GM19452 (cell line): ENCODE results near the gene GFAP.
"Not testable (repeated sequence)": the region's sequence is repeated elsewhere in the genome, so short reads cannot be mapped to it uniquely, and the experiment has no call there.

Experiments
- ATAC-seq: cut with Tn5 transposase; IDR thresholded peaks from one replicate; pipeline ENCODE4 v1.9.1; 2021; ENCODE audit not compliant: unreplicated experiment

The GFAP gene

DNA sequence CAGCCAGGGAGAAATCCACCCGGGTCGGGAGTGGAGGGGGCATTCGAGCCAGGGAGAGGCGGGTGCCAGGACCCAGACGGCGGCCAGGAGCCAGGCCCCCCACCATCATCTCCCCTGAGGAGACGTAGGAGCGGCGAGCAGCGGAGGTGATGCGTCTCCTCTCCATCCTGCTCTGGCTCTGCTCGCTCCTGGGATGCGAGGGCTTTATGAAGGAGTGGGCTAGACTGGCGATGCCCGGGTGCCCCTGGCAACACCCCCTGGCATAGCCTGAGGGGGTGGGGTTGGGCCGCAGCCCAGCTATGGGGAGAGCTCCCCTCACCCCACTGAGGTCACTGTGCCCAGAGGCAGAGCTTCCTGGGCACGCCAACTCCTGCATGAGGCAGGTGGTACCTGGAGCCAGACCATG, at the start of gene GFAP:
Gene GFAP, minus strand, starts transcription at position 180 of the 406 bp plus-strand sequence. Its CDS starts 14 bp downstream, at position 166.
- ATAC-seq, result no peak

DNA sequence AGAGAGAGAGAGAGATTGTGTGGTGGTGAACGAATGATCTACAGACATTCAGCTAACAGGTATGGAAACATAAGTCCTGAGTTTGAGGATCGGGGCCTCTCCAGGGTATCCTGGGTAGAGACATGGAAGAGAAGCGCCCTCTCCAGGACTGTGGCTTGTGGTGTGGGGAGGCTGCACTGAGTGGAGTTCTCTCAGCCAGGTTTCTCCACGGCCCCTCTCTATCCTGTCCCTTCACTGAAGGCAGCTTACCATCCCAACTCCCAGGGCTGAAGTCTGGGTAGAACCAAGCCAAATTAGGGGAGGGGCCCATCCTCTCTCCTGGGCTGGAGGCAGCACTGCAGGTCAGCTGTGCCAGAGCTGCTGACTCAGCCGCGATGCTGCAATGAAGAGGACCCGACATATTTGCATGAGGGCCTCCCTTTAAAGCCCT, 46.6 kb upstream of the GFAP start:
- ATAC-seq, result no peak

DNA sequence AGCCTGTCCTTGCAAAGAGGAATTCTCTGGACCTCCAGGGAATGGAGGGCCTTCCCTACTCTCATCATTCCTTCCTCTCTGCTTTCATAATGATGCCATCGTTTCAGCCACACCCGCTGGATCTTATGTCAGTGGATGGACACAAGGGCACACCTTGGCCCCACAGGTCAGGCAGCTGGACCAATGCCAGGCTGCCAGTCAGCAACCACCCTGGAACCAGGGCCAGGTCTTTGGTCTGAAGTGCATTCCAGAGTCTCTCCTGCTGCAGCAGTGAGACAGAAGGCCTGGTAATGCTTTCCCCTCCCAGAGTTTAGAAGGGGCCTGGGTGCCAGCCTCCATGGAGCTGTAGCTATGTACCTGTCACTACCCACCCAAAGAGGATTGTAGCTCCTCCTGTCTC, 45.4 kb upstream of the GFAP start:
- ATAC-seq, result no peak

DNA sequence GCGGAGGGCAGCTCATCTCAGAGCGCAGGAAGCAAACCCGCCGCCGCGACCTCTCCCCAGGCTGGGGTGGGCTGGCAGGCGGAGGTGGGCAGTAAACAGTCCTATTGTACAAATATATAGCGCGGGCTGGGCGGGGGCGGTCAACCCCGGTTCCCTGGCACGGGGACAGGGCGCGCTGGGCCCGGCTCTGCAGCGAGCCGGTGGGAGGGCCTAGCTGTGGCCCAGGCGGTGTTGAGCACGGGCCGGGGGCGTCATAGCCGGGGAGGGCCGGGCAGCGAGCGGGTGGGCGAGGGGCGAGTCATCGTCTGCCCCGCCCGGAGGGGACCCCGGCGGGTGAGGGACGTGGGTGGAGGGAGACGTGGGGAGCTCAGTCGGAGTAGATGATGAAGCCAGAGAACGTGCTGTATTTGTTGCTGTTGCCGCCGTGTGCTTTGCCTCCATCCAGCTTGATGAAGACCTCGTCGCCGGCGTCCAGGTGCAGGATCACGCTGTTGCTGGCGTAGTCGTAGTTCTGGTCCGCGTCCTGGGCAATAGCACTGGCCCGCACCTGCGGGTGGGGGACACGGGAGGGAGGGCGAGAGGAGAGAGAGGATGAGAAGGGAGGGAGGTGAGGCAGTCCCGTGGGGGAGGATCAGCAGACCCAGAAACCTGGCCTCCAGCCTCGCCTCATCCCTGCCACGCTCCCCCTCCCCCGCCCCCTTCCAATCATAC, 44.7 kb upstream of the GFAP start:
- no peak for ATAC-seq

DNA sequence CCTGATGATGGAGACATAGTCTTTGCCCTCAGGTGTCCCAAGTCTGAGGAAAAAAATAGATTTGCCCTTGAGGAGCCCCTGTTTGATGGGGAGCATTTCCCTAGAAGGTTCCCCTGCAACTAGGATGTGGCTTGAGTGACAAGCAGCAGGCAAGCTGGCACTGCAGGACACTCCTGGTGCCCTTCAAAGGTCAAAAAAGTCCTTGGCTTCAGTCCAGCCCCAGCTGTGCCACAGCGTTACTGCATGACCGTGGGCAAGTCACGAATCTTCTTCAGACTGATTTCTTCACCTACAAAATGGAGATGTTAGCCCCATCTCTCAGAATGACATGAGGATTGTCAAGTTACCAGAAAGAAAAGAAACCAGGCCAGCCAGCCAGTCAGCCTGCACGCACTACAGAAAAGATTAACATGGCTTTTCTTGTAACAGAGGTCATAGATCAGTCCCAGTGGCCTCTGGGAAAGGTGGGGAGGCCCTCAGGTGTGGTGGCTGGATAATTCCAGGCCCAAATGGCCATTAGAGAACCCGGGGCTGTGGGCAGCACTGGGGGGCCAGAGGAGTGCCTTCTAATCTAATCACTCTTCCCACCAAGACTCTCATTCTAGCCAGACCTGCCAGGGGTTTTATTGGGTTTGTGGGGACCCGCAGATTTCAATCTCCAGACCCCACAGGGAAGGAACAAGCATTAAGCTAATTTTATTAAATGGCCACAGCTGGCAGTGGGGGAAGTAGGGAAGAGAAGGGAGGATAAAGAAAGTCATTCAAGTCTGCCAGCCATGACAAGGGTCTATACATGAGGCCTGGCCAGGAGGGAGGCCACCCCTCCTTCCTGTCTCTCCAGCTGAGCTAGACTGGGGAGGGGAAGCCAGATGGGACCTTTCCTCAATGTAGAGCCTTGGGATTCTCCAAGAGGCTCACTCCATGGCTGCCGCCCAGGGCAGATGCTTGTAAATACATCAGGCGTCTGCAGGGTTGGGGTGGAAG, 42.0 kb upstream of the GFAP start:
- no peak for ATAC-seq

DNA sequence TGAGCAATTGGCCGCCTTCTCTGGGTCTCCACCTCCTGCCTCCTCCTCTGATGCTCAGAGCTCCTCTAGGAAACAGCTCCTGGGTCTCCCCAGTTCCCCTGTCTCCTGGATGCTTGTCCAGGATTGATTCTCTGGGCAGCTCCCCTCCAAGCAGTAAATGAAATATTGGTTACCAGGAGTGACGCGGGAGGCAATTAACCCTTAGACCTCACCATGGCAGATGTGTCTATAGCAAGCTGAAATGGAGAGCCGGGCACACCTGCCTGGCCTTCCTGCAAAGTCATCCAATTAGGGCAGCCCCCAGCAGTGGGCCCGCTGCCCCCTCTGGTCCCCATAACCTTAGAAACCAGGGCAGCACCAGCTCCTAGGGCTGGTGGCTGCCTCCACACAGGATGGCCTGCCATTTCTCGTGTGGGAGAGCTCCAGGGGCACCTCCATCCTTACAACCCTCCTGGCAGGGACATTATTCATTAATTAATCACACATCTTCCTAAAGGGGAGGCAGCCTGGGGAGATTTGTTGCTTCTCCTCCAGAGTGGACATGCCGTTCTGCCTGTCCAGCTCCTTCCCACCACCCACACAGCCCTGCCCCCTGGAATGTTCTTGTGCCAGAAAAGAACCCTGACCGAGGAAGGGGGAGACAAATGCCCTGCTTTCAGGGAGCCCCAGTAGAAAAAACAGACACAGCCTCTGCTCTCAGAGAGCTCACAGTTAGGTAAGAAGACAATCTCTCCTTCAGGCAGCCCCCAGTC, 40.5 kb upstream of the GFAP start:
- no peak for ATAC-seq

DNA sequence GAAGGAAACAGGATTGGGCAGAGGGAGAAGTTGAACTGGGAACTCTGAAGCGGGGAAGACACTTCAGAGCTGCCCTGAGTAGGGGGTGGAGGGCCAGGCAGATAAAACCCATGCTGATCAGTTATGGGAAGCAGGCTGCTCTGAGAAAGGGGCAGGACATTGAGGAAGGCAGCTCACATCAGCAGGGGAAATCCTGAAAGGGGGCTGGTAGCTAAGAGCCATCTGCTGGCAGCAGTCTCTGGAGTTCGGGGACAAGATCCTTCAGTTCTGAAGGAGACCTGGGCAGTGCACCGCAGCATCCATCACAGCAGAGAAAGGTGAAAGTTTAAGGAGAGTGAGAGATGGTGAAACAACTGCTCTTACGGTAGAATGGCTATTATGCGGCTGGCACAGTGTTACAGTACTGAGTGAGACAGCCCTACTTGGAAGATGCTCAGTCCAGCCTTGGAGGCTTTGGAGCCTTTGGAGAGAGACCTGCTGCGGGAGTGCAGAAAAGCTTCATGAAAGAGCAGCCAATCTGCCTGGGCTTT, 37.7 kb upstream of the GFAP start:
- ATAC-seq, result no peak

DNA sequence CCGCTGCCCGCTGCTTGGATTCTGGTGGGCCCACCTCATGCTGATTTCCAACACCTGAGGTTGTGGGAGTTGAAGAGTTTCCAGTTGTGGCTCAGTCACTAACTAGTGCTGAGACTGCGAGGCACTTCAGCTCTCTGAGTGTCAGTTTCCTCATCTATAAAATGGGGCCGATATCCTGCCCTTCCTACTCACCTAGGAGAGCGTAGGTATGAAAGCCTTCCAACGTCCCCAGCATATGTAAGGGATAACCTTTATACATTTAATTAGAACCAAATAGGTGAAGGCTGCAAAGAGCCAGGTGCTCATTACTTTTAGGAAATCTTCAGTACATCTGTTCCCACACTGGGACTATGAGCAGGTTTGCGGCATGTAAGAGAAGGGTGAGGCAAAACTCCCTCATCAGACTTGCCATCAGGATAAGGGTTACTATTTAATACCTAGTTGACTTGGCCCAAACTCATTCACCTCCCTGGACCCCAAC, 33.1 kb upstream of the GFAP start:
- no peak for ATAC-seq

DNA sequence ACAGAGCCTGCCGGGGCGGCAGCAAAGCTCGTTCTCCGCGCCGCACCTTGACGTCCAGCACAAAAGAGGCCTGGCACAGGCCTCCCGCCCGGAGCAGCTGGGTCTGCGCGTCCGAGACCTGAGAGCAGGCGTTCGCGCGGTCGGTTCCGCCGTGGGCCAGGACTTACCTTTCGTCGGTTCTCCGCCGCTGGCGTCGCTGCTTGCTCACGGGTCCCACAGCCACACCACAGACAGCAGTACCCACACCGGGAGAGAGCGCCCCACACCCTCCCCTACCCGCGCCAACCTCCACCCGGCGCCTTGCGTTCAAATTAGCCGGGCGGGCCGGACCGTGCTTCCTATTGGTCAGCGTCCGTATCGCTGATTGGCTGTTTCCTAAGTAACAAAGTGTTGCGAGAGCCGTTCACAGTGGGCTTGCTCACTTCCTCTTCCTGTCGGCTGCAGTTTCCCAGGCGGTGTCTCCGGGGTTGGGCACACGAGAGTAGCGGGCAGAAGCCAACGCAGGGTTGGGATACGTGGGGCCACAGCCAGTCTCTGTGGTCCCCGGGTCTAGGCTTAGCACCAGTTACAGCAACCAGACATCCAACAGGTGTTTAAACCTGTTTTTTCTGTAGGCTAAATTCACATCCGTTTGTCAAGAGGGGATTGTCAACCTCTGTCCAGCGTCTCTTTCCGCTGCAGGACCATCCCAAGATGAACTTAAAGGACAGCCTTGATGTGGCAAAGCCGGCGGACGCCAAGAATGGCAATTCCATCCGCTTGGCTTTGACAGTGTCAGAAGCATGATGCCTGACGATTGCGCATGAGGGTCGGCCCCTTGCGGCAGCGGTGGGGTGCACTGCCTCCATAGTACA, 32.4 kb upstream of the GFAP start, which contains the start of gene KIF18B:
Gene KIF18B, minus strand, starts transcription at position 313 of the 854 bp plus-strand sequence. CDS start 11,429 bp downstream, outside the sequence.
- ATAC-seq, result peak; percentile 91

DNA sequence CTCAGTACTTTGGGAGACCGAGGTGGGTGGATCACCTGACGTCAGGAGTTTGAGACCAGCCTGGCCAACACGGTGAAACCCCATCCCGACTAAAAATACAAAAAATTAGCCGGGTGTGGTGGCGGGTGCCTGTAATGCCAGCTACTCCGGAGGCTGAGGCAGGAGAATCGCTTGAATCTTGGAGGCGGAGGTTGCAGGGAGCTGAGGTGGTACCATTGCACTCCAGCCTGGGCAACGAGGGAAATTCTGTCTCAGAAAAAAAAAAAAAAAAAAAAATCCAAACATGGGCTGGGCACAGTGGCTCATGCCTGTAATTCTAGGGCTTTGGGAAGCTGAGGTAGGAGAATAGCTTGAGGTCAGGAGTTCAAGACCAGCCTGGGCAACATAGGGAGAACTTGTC, 30.4 kb upstream of the GFAP start:
- not testable (repeated sequence) for ATAC-seq

DNA sequence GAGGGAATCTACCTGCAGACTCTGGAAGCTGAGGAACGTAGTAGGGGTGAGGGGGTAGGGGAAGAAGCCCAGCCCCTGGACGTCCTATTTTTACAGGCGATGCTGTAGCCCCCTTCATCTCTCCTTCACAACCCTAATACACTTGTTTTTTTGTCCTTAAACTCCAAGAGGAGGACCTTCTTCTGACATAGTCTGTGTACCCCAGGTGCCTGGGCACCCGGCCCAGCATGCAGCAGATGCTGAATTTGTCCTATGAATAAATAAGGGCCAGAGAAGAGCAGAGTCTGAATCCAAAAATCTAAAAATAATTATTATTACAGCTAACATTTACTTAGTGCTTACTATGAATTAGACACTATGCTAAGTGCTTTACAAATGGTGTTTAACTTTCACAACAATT, 27.2 kb upstream of the GFAP start:
- ATAC-seq, result no peak

DNA sequence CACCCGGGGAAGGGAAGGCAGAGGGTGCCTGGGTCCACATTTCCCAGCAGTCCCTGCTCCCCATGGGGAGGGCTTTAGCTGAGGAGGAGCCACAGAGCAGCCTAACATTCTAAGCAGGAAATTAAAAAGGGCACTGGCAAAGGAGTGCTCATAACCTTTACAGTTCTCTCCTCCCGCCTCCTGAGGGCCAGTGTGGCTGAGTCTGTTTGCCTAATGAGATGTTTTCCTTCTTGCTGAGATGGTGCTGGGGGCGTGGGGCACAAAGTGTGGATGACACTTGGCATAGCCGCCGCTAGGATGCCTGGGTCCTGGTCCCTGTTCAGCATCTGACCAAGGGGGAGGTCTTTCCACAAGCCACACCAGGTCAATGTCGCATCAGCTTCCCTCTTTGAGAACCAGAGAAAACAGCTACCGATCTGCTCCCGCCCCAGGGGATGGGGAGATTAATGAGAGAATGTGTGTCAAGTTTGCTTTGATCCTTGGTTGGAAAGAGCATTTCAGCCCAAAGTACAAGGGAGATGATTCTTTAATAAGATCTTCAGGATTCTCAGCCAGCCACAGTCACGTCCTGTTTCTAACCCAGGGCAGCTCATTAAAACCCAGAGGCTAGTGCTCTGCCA, 26.5 kb upstream of the GFAP start:
- ATAC-seq, result no peak

DNA sequence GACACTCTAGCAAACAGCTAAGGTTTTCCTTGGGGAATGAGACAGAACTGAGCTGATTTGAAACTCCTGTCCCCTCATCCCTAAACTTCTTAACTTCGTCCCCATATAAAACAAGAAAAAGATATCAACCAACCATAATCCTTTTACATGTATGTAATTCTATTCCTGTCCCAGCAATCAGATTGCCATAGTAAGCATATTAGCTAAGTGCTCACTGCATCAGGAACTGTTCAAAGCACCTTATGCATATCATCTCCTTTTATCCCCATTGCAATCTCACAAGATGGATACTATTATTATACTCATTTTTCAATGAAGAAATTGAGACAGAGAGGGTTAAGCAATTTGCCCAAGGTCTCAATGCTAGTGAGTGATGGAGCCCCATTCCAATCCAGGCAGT, 25.5 kb upstream of the GFAP start:
- ATAC-seq, result no peak

DNA sequence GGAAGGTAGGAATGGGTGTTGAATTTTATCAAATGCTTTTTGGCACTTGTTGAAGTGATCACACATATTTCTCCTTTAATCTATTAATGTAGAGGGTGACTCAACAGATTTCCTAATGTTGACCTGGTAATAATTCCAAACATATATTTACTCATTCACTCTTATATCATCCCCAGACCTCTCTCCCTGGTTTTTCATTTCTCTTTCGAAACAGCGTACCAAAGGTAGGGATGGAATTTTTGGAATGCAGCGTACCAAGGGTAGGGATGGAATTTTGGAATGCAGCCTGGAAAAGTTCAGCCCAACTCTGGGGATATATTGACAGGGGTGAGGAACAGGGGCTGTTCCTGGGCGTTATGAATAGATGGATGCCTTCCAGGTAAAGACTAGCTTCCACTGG, 25.0 kb upstream of the GFAP start:
- no peak for ATAC-seq

DNA sequence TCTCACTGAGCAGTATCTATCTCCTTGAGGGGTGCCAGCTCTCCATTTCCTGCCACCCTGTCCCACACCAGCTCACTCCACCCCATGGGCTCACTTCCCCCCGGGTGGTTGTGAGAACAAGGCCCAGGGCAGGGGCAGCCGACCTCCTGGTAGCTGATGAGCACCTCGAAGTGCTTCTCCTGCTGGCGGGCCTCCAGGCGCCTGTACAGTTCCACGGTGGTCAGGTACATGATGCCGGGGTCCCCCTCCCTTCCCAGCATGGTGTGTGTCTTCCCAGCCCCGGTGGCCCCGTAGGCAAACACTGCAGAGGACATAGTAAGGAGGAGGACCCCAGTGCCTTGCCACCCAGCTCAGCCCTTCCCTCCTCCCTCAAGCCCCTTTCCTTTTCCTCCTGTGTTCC, 19.8 kb upstream of the GFAP start:
- ATAC-seq, result no peak

DNA sequence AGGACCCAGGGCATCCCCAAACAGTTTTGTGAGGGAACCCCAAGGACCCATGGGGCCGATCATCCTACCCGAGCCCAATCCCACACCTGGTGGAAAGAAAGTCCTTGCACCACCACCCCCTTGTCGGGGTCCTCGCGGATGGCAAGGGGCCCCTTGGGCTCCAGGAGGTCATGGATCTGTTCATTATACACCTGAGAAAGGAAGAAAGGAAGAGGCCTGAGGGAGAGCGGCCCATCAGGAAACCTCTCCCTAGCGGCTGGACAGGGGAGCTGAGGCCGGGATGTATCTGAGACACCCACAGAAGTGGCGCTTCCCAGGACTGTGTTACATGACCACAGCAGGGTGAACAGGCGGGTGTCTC, 19.4 kb upstream of the GFAP start:
- no peak for ATAC-seq

DNA sequence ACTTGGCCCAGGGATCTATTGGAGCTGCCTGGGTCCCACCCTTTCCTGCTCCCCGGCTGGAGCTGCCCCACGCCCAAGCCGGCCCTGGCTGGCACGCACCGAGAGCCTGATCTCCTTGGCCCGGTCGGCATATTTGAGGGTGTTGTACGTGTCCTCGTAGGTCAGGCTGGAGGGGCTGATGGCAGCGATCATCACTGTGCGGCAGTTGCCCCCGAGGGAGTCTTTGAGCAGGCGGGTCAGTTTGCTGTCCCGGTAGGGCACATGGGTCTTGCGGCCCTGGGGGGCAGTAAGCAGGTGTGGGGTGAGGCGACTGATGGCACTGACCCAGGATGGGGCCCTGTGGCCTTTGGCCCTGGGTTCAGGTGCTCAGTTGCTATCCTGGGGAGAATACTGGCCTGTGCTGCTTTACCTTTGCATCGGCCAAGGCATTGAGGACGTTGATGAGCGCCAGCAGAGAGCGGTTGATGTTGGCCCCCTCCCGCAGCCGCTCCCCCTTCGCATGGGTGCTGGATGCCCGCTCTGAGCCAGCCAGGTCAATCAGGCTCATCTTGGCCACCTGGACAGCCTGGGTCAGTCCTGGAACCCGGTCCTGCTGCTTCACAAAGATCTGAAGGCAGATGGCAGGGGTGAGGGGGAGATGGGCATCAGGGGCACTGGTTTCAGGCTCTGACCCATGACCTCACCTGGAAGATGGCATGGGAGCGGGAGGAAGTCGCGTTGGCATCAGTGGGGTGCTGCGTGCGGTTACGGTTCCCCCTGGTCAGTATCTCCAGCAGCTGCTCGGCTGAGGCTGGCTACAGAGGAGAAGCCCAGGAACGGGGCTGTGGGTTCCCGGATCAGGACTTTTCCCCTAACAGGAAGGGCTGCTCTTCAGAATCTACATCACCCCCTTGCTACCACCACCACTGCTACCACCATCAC, 18.8 kb upstream of the GFAP start:
- no peak for ATAC-seq

DNA sequence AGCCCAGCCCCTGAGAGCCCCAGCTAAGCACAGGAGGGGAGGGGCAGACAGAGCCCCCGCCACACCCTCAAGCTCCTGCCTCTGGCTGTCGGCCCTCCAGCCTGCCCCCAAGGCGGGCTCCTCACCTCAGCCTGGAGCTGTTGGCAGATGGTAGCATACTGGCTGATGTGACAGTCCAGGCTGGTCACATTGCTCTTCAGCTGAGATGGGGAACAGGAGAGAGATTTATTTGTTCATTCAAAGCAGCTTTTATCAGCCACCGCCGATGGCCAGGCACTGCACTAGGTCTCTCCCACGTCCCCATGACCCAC, 17.4 kb upstream of the GFAP start:
- no peak for ATAC-seq
